Adrenal gland (tissue), 12 donors: Measurements from ENCODE around the gene ART1. TPM values are rescaled to one million over a fixed set of nuclear protein-coding genes. Genes with fewer than 3 reads are reported as not detected.

Experiments used
- DNase-seq, 7 donors: peaks; one replicate each; pipeline ENCODE4 v3.0.0-alpha.2; 2019 to 2020
- H3K27ac ChIP-seq, 5 donors: fragments of 200-600 bp; sonication (generic) in 4 of 5; 1 replicate in 3 of 5; 2 replicates in 2 of 5; pipeline versions ENCODE4 v1.5.1 to v1.8.0; 2016 to 2020; ENCODE audit warnings: mild to moderate bottlenecking in 1 of 5
- H3K27me3 ChIP-seq: fragments of 200-600 bp; 2 replicates; pipeline ENCODE4 v1.8.0; 2021
- H3K36me3 ChIP-seq, 2 donors: fragments of 200-600 bp; replicated peaks in 1 of 2; 1 replicate in 1 of 2; 2 replicates in 1 of 2; pipeline versions ENCODE4 v1.5.1 to v1.8.0; 2018 to 2022
- H3K4me1 ChIP-seq, 2 donors: fragments of 200-600 bp; replicated peaks in 1 of 2; 1 replicate in 1 of 2; 2 replicates in 1 of 2; pipeline versions ENCODE4 v1.5.1 to v1.8.0; 2018 to 2021
- H3K4me3 ChIP-seq, 4 donors: fragments of 200-600 bp; sonication (generic) in 3 of 4; one replicate each; pipeline ENCODE4 v1.5.1; 2016 to 2018
- H3K9me3 ChIP-seq, 3 donors: fragments of 200-600 bp; sonication (generic) in 1 of 3; replicated peaks in 1 of 3; 1 replicate in 2 of 3; 2 replicates in 1 of 3; pipeline versions ENCODE4 v1.5.1 to v1.8.0; 2016 to 2021
- POLR2A ChIP-seq, 2 donors: fragments of 450-650 bp; IDR thresholded peaks; one replicate each; pipeline ENCODE4 v1.6.1; 2017; ENCODE audit warnings: antibody characterized with exemption in 2 of 2, mild to moderate bottlenecking in 2 of 2, moderate library complexity in 1 of 2
- WGBS, 4 donors: extraction: QIAGEN DNeasy Blood & Tissue Kit in 2 of 4; methylation state at CpG; one replicate each; pipeline versions ENCODE4 v1.1.5 to v1.1.7; 2013 to 2017; 5-methylcytosine and 5-hydroxymethylcytosine counted together
- intact Hi-C, 2 donors: fragments of 100-400 bp; cut with DNase I; formaldehyde crosslinking; loops; one replicate each; pipeline versions ENCODE4 v1.14.1 to v1.15.0; 2022 to 2023
- polyA plus RNA-seq, 3 donors: library from polyadenylated mRNA; stranded (reverse); fragments of 200-250 nt in 2 of 3; fragments of 350-450 nt in 1 of 3; fragmentation: Illumina TruSeq in 1 of 3; extraction: RNeasy Lipid Tissue Mini Kit (QIAGEN cat#74804) in 1 of 3; gene quantifications; one replicate each; pipeline ENCODE4 v1.2.3, GENCODE V29; 2013 to 2014
- total RNA-seq, 9 donors: library from RNA; depleted of rRNA in 4 of 9; stranded (reverse); fragments of >200 nt in 4 of 9; fragments of 120-200 nt in 1 of 9; fragmentation: NEBNext Ultra II Directional in 1 of 9; extraction: Animal tissue kit (Norgen Biotek cat#: 25700) in 1 of 9; gene quantifications; one replicate each; pipeline versions ENCODE4 v1.1.0 to v1.2.4, GENCODE V29; 2013 to 2023
- TF ChIP-seq, protein P1 (sequence below), 6 experiments: fragments of 450-650 bp in 4 of 6; fragments of 200-600 bp in 2 of 6; sonication (generic) in 1 of 6; IDR thresholded peaks; 1 replicate in 5 of 6; 2 replicates in 1 of 6; pipeline versions ENCODE4 v1.5.1 to v1.8.0; 2016 to 2021; ENCODE audit warnings: antibody characterized with exemption in 6 of 6, mild to moderate bottlenecking in 2 of 6, moderate library complexity in 1 of 6
- donor health status: healthy with polysubstance abuse.
- donor health status: Bipolar disorder and iron deficiency.
- donor health status: DM: yes; HTN: yes; CAD: no.
- donor health status: DM: no; HTN: no; CAD: no.
- donor health status: DM: no; HTN: no; CAD: no.
- donor health status: DM: yes; HTN: yes; CAD: no.

Gene ART1
- total and polyA plus RNA-seq, 12 donors: 0.46 to 5.2 (median 0.53) TPM; not detected in 8

- no peak for DNase-seq
- no peak overlapping the region for H3K4me3 ChIP-seq
- no peaks in the 10 kb centered on the region for H3K27me3 ChIP-seq
- whole genome bisulfite sequencing, 4 donors: 93 to 98% (median 97%) methylated on average over 4 to 7 of the region's 7 CpGs
- intact Hi-C loops: no loop called here
- TF ChIP-seq POLR2A (IDR thresholded peaks at IDR 0.05): no peak
- TF ChIP-seq, protein P1, sequence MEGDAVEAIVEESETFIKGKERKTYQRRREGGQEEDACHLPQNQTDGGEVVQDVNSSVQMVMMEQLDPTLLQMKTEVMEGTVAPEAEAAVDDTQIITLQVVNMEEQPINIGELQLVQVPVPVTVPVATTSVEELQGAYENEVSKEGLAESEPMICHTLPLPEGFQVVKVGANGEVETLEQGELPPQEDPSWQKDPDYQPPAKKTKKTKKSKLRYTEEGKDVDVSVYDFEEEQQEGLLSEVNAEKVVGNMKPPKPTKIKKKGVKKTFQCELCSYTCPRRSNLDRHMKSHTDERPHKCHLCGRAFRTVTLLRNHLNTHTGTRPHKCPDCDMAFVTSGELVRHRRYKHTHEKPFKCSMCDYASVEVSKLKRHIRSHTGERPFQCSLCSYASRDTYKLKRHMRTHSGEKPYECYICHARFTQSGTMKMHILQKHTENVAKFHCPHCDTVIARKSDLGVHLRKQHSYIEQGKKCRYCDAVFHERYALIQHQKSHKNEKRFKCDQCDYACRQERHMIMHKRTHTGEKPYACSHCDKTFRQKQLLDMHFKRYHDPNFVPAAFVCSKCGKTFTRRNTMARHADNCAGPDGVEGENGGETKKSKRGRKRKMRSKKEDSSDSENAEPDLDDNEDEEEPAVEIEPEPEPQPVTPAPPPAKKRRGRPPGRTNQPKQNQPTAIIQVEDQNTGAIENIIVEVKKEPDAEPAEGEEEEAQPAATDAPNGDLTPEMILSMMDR (IDR thresholded peaks at IDR 0.05): no peak
- no peaks in the 10 kb centered on the region for H3K4me1 ChIP-seq
- H3K36me3 ChIP-seq: peaks cover 0 to 46% of the 10 kb centered on the region in 2 donors
- H3K27ac ChIP-seq: no peak overlapping the region
- H3K9me3 ChIP-seq: no peaks in the 10 kb centered on the region
Measured at GRCh38 chr11:3669128-3669527, 24.2 kb downstream of the ART1 start.

DNA sequence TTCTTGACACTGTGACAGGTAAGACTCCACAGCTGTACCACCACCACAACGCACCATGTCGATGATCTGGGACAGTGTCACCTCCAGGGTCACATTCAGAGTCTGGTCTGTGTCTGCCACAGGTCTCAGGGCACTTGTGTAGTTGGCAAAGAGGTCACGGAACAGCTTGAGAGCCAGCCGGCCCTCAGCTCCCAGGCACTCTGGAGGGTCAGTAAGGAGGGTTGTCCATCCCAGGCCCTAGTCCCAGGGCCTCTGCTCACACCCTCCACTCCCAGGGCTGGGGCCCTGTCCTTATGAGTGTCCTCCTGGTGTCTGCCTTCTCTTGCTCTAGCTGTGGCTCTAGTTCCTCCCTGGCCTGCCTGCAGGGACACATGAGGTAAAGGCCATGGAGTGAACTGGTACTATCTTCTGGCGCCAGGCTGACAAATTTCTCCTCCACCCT lies 24.8 kb downstream of the ART1 start:
- 84 to 95% (median 90%) methylated on average over 5 of the region's 5 CpGs for WGBS, 4 donors
- intact Hi-C loops: no loop called here
- no peaks in the 10 kb centered on the region for H3K27me3 ChIP-seq
- TF ChIP-seq, protein P1 (IDR thresholded peaks at IDR 0.05): no peak
- no peak for TF ChIP-seq POLR2A (IDR thresholded peaks at IDR 0.05)
- no peaks in the 10 kb centered on the region for H3K9me3 ChIP-seq
- no peak overlapping the region for H3K27ac ChIP-seq
- no peak for DNase-seq
- no peak overlapping the region for H3K4me3 ChIP-seq
- peaks cover 0 to 53% of the 10 kb centered on the region in 2 donors for H3K36me3 ChIP-seq
- no peaks in the 10 kb centered on the region for H3K4me1 ChIP-seq

DNA sequence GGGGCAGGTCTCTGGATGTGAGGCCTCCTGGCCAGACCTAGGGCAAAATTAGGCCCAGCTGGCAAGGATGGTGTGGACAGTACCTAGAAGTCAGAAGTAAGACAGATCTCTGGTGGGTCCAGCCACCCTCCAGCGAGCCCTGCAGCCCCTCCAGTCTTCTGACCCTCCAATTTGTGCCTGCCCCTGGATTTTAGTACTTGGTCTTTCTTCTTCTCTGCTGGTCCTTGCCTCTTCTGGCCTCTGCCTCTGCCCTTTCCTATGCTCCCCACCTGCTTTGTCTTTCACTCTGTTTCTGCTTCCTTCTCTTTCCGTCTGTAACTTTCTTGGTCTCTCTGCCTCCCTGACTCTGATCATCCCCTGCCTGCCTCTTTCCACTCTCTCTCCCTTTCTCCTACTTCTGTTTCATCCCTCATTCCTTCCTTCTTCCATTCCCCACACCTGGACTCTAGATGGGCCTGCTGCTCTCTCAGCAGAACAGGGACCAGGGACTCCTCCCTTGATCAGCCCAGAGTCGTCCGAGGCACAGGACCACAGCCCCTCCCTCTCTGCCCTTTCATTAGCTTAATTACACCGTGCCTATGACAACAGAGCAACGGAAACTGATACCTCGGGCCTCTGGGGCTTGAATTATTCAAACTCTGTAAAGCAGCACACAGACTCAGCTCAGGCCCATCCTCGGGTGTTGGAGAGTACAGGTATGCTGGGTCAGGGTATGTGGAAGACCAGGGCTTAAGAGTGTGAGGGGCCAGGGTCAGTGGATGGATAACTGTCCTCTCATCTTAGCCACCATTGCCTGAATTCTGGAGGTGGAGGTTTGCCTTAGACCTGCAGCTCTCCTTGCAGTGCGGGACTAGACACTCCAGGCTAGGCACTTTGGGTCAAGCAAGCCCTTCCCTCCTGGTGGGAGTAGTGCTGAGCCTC lies 26.7 kb downstream of the ART1 start, which contains the start of gene CHRNA10:
Gene CHRNA10, minus strand, starts transcription at position 51 of the 921 bp plus-strand sequence. CDS start 72 bp downstream, outside the sequence.
- H3K4me1 ChIP-seq: no peaks in the 10 kb centered on the region
- WGBS, 4 donors: 76 to 86% (median 84%) methylated on average over 8 to 9 of the region's 9 CpGs
- TF ChIP-seq, protein P1 (IDR thresholded peaks at IDR 0.05): no peak
- no peak for TF ChIP-seq POLR2A (IDR thresholded peaks at IDR 0.05)
- H3K9me3 ChIP-seq: no peaks in the 10 kb centered on the region
- H3K27me3 ChIP-seq: no peaks in the 10 kb centered on the region
- no peak within 1 kb of the TSS for H3K27ac ChIP-seq
- intact Hi-C loops: no loop called here
- H3K36me3 ChIP-seq: peaks cover 0 to 59% of the 10 kb centered on the region in 2 donors
- H3K4me3 ChIP-seq: no peak within 1 kb of the TSS
- DNase-seq: no peak

GRCh38 chr11:3674189-3674588 lies 29.3 kb downstream of the ART1 start:
- 91 to 100% (median 99%) methylated on average over 1 of the region's 1 CpG for WGBS, 4 donors
- no peaks in the 10 kb centered on the region for H3K27me3 ChIP-seq
- H3K36me3 ChIP-seq: peaks cover 0 to 58% of the 10 kb centered on the region in 2 donors
- H3K9me3 ChIP-seq: no peaks in the 10 kb centered on the region
- H3K27ac ChIP-seq: no peak overlapping the region
- intact Hi-C loops: no loop called here
- H3K4me3 ChIP-seq: no peak overlapping the region
- TF ChIP-seq, protein P1 (IDR thresholded peaks at IDR 0.05): no peak
- TF ChIP-seq POLR2A (IDR thresholded peaks at IDR 0.05): no peak
- no peak for DNase-seq
- H3K4me1 ChIP-seq: no peaks in the 10 kb centered on the region
